ENCODE results near the gene SPINT2.

SPINT2 gene

DNA sequence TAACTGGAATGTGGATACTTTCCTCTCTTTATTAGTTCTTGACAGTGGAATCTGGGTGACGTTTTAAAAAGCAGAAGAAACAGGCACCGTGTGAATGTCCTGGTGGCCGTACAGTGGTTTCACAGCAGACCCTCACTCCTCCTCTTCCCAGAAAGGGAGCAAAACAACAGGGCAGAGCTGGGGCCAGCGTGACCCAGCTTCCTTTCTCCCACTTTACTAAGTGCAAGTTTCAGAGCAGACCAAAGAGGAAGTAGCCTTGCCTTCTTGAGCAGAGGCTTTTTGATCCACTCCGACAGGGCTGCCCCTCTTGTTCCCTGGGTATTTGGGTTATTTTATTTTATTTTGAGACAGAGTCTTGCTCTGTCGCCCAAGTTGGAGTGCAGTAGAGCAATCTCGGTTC is 20.0 kb downstream of the SPINT2 start:
- WGBS (ENCODE audit: insufficient coverage): 0% methylated on average over 4 of the region's 7 CpGs
- Histone ChIP-seq H3K4me1 (ENCODE audit: control extremely low read depth in 1 of 4, control insufficient read depth in 4 of 4, insufficient read depth in 4 of 4, low read length in 3 of 4) (peaks cover 0 to 40% (median 33%) of the 10 kb centered on the region in 4 experiments), H3K4me3 (ENCODE audit: control insufficient read depth in 1 of 7, extremely low read depth in 1 of 7, insufficient read depth in 4 of 7, low read depth in 2 of 7, low read length in 6 of 7) (peak overlapping the region in 3 of 7 experiments; percentile 7 to 45 (median 19)), H3K36me3 (ENCODE audit: control insufficient read depth in 4 of 4, insufficient read depth in 4 of 4, low read length in 3 of 4) (peaks cover 6 to 43% (median 26%) of the 10 kb centered on the region in 4 experiments), H3K27me3 (replicated peaks in 2 of 5; ENCODE audit: control insufficient read depth in 4 of 5, insufficient read depth in 5 of 5, low read length in 4 of 5) (no peaks in the 10 kb centered on the region), H3K9me3 (ENCODE audit: control extremely low read depth in 1 of 5, control insufficient read depth in 4 of 5, insufficient read depth in 2 of 5, low read depth in 1 of 5, low read length in 4 of 5) (no peaks in the 10 kb centered on the region), H3K27ac (ENCODE audit: insufficient read depth in 1 of 2, low read depth in 1 of 2, low read length in 2 of 2, poor library complexity in 1 of 2, severe bottlenecking in 2 of 2) (peak overlapping the region in 1 of 2 experiments; percentile 54)
- ChIA-PET POLR2A (no interaction called here), CTCF (interaction anchor here (1.2 to 2.4 kb wide), 6 partner anchors 12 to 40 kb away, joined by 3 to 7 read pairs (median 5); partner anchors contain the start of gene SPINT2)
- peak in 2 of 3 donors; percentile 56 to 60 for DNase-seq

DNA sequence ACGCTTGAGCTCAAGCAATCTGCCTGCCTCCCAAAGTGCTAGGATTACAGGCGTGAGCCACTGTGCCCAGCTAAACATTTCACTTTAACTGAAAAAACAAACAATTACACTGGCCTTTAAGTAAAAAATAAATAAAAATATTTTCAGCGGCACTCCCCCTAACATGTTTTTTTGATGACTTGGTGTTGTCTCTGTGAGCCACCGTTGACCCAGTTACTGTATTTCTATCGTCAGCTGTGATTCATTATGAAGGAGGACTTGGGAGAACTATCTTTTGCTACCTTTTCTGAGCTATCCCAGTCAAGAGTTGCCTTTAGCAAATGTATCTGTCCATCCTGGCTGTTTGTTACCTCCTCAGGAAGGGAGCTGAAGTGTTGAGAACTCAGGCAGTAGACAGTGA is 21.2 kb downstream of the SPINT2 start:
- ChIA-PET POLR2A (no interaction called here), CTCF (interaction anchor here (0.9 to 2.2 kb wide), 11 partner anchors 8 to 46 kb away, joined by 3 to 6 read pairs (median 3); partner anchors contain the start of genes KCNK6 and SPINT2)
- WGBS (ENCODE audit: insufficient coverage): 100% methylated on average over 2 of the region's 5 CpGs
- no peak for DNase-seq
- H3K4me3 ChIP-seq (ENCODE audit: control insufficient read depth in 1 of 7, extremely low read depth in 1 of 7, insufficient read depth in 4 of 7, low read depth in 2 of 7, low read length in 6 of 7): no peak overlapping the region
- no peak overlapping the region for H3K27ac ChIP-seq (ENCODE audit: insufficient read depth in 1 of 2, low read depth in 1 of 2, low read length in 2 of 2, poor library complexity in 1 of 2, severe bottlenecking in 2 of 2)
- H3K9me3 ChIP-seq (ENCODE audit: control extremely low read depth in 1 of 5, control insufficient read depth in 4 of 5, insufficient read depth in 2 of 5, low read depth in 1 of 5, low read length in 4 of 5): no peaks in the 10 kb centered on the region
- H3K4me1 ChIP-seq (ENCODE audit: control extremely low read depth in 1 of 4, control insufficient read depth in 4 of 4, insufficient read depth in 4 of 4, low read length in 3 of 4): peaks cover 0 to 40% (median 32%) of the 10 kb centered on the region in 4 experiments
- no peaks in the 10 kb centered on the region for H3K27me3 ChIP-seq (replicated peaks in 2 of 5; ENCODE audit: control insufficient read depth in 4 of 5, insufficient read depth in 5 of 5, low read length in 4 of 5)
- H3K36me3 ChIP-seq (ENCODE audit: control insufficient read depth in 4 of 4, insufficient read depth in 4 of 4, low read length in 3 of 4): peaks cover 11 to 47% (median 32%) of the 10 kb centered on the region in 4 experiments

DNA sequence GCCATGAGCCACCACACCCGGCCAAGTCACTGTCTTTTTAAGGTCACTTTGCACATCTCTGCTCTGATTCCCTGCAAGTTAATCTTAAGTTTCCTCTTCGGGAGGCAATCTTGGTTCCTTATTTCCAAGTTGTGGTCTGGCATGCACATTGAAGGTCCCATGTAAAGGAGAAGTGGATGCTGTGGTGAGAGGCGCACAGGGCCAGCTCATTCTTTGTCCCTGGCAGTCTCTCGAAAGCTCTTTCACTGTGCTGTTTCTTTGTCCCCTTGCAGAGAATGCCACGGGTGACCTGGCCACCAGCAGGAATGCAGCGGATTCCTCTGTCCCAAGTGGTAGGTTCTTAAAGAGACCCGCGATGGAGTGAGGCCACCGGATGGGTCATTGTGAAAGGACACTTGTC is 23.2 kb downstream of the SPINT2 start:
- DNase-seq: peak; percentile 43 to 86 (median 85)
- no peaks in the 10 kb centered on the region for H3K9me3 ChIP-seq (ENCODE audit: control extremely low read depth in 1 of 5, control insufficient read depth in 4 of 5, insufficient read depth in 2 of 5, low read depth in 1 of 5, low read length in 4 of 5)
- no peaks in the 10 kb centered on the region for H3K27me3 ChIP-seq (replicated peaks in 2 of 5; ENCODE audit: control insufficient read depth in 4 of 5, insufficient read depth in 5 of 5, low read length in 4 of 5)
- 57% methylated on average over 9 of the region's 9 CpGs for WGBS (ENCODE audit: insufficient coverage)
- CTCF ChIA-PET: interaction anchor here (1.6 kb wide), 1 partner anchor 22 kb away, joined by 6 read pairs; no protein-coding TSS in a partner anchor
- H3K36me3 ChIP-seq (ENCODE audit: control insufficient read depth in 4 of 4, insufficient read depth in 4 of 4, low read length in 3 of 4): peaks cover 13 to 61% (median 50%) of the 10 kb centered on the region in 4 experiments
- peaks cover 0 to 33% (median 28%) of the 10 kb centered on the region in 4 experiments for H3K4me1 ChIP-seq (ENCODE audit: control extremely low read depth in 1 of 4, control insufficient read depth in 4 of 4, insufficient read depth in 4 of 4, low read length in 3 of 4)
- H3K4me3 ChIP-seq (ENCODE audit: control insufficient read depth in 1 of 7, extremely low read depth in 1 of 7, insufficient read depth in 4 of 7, low read depth in 2 of 7, low read length in 6 of 7): no peak overlapping the region
- POLR2A ChIA-PET: no interaction called here
- no peak overlapping the region for H3K27ac ChIP-seq (ENCODE audit: insufficient read depth in 1 of 2, low read depth in 1 of 2, low read length in 2 of 2, poor library complexity in 1 of 2, severe bottlenecking in 2 of 2)

DNA sequence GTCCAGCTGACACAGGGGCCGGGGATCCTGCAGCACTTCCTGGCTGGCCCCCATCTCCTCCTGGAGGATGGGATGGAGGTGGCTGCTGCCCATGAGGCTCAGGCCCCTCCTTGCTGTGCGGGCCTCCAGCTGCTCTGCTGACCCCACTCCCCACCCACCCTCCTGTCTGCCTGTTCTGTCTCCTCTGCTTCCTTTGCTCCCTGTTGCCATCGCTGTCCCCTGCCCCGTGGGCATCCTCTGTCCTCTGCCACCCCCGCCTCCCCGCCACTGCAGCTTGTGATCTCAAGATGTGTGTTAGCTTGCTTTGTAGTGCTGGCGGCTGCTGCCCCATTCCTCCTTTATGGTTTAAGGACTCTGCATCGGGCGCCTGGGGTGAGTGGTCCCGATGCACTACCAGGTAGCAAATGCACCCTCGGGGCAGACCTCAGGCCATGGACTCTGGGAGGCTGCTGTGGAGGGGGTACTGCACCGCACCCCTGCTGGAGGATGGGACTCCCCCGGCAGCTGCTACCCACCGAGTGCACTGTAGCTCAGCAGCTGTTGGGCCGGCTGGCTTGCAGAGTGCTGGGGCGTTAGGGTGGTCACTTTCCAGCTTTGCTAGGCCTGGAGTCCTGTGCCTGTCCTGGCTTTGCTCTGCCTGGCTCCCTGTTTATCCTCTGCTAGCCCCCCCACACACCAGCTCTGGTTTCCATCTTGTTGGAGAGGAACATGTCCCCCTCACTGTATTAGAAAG is 23.9 kb downstream of the SPINT2 start:
- 97% methylated on average over 9 of the region's 16 CpGs for WGBS (ENCODE audit: insufficient coverage)
- Histone ChIP-seq H3K4me1 (ENCODE audit: control extremely low read depth in 1 of 4, control insufficient read depth in 4 of 4, insufficient read depth in 4 of 4, low read length in 3 of 4) (peaks cover 0 to 30% (median 24%) of the 10 kb centered on the region in 4 experiments), H3K4me3 (ENCODE audit: control insufficient read depth in 1 of 7, extremely low read depth in 1 of 7, insufficient read depth in 4 of 7, low read depth in 2 of 7, low read length in 6 of 7) (no peak overlapping the region), H3K27me3 (replicated peaks in 2 of 5; ENCODE audit: control insufficient read depth in 4 of 5, insufficient read depth in 5 of 5, low read length in 4 of 5) (no peaks in the 10 kb centered on the region), H3K9me3 (ENCODE audit: control extremely low read depth in 1 of 5, control insufficient read depth in 4 of 5, insufficient read depth in 2 of 5, low read depth in 1 of 5, low read length in 4 of 5) (no peaks in the 10 kb centered on the region), H3K36me3 (ENCODE audit: control insufficient read depth in 4 of 4, insufficient read depth in 4 of 4, low read length in 3 of 4) (peaks cover 13 to 67% (median 52%) of the 10 kb centered on the region in 4 experiments), H3K27ac (ENCODE audit: insufficient read depth in 1 of 2, low read depth in 1 of 2, low read length in 2 of 2, poor library complexity in 1 of 2, severe bottlenecking in 2 of 2) (no peak overlapping the region)
- CTCF ChIA-PET: interaction anchor here (0.5 to 1.6 kb wide), 4 partner anchors 23 to 223 kb away, joined by 3 to 6 read pairs (median 4); no protein-coding TSS in a partner anchor
- POLR2A ChIA-PET: interaction anchor here (0.9 kb wide), 1 partner anchor 23 kb away, joined by 3 read pairs; the partner anchor contains the start of gene SPINT2
- DNase-seq: no peak

DNA sequence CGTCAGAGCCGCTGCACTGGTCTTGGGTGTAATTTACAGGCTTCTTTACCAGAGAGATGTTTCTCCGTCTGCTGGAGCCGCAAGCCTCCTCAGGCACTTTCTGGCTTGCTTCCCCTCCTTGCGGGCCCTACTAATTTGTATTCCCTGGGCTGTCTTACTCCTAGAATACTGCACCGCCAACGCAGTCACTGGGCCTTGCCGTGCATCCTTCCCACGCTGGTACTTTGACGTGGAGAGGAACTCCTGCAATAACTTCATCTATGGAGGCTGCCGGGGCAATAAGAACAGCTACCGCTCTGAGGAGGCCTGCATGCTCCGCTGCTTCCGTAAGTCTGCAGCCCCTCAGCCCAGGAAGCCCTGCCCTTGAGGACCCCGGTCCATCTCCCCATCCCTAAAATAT is 25.6 kb downstream of the SPINT2 start:
- H3K4me1 ChIP-seq (ENCODE audit: control extremely low read depth in 1 of 4, control insufficient read depth in 4 of 4, insufficient read depth in 4 of 4, low read length in 3 of 4): peaks cover 0 to 14% (median 9%) of the 10 kb centered on the region in 4 experiments
- ChIA-PET CTCF (interaction anchor here (0.8 kb wide), 1 partner anchor 13 kb away, joined by 4 read pairs; no protein-coding TSS in a partner anchor), POLR2A (no interaction called here)
- no peaks in the 10 kb centered on the region for H3K9me3 ChIP-seq (ENCODE audit: control extremely low read depth in 1 of 5, control insufficient read depth in 4 of 5, insufficient read depth in 2 of 5, low read depth in 1 of 5, low read length in 4 of 5)
- DNase-seq: no peak
- H3K36me3 ChIP-seq (ENCODE audit: control insufficient read depth in 4 of 4, insufficient read depth in 4 of 4, low read length in 3 of 4): peaks cover 13 to 75% (median 54%) of the 10 kb centered on the region in 4 experiments
- no peaks in the 10 kb centered on the region for H3K27me3 ChIP-seq (replicated peaks in 2 of 5; ENCODE audit: control insufficient read depth in 4 of 5, insufficient read depth in 5 of 5, low read length in 4 of 5)
- no peak overlapping the region for H3K4me3 ChIP-seq (ENCODE audit: control insufficient read depth in 1 of 7, extremely low read depth in 1 of 7, insufficient read depth in 4 of 7, low read depth in 2 of 7, low read length in 6 of 7)
- H3K27ac ChIP-seq (ENCODE audit: insufficient read depth in 1 of 2, low read depth in 1 of 2, low read length in 2 of 2, poor library complexity in 1 of 2, severe bottlenecking in 2 of 2): no peak overlapping the region
- WGBS (ENCODE audit: insufficient coverage): over 99% methylated on average over 14 of the region's 15 CpGs

DNA sequence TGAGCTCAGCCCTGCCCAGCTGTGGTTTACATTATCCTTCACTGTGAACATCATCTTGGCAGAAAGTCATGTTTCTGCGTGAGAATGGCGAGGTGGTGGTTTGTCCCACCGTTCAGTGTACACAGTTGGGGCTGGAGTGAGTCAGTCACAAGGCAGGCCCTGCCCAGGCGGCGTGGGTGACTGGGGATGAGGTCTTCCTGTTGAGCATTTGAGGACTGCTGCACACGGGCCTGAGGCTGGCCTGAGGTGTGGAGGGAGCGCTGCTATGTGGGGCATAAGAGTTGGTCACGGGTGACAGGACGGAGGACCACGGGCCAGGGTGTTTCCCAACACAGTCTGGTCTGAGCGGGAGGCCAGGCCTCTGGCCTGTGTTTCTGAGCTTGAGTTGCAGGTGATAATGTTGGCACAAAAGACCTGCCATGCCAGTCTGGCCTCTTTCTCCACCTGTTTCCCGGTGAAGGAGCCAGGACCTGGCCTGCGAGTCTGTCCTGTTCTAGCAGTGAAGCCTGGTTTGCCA is 26.3 kb downstream of the SPINT2 start:
- Histone ChIP-seq H3K9me3 (ENCODE audit: control extremely low read depth in 1 of 5, control insufficient read depth in 4 of 5, insufficient read depth in 2 of 5, low read depth in 1 of 5, low read length in 4 of 5) (no peaks in the 10 kb centered on the region), H3K27me3 (replicated peaks in 2 of 5; ENCODE audit: control insufficient read depth in 4 of 5, insufficient read depth in 5 of 5, low read length in 4 of 5) (no peaks in the 10 kb centered on the region), H3K4me1 (ENCODE audit: control extremely low read depth in 1 of 4, control insufficient read depth in 4 of 4, insufficient read depth in 4 of 4, low read length in 3 of 4) (peaks cover 0 to 10% (median 6%) of the 10 kb centered on the region in 4 experiments), H3K36me3 (ENCODE audit: control insufficient read depth in 4 of 4, insufficient read depth in 4 of 4, low read length in 3 of 4) (peaks cover 13 to 71% (median 50%) of the 10 kb centered on the region in 4 experiments), H3K27ac (ENCODE audit: insufficient read depth in 1 of 2, low read depth in 1 of 2, low read length in 2 of 2, poor library complexity in 1 of 2, severe bottlenecking in 2 of 2) (no peak overlapping the region), H3K4me3 (ENCODE audit: control insufficient read depth in 1 of 7, extremely low read depth in 1 of 7, insufficient read depth in 4 of 7, low read depth in 2 of 7, low read length in 6 of 7) (no peak overlapping the region)
- ChIA-PET POLR2A (no interaction called here), CTCF (interaction anchor here (0.8 to 1.5 kb wide), 2 partner anchors 12 to 45 kb away, joined by 3 to 4 read pairs; no protein-coding TSS in a partner anchor)
- 95% methylated on average over 12 of the region's 13 CpGs for WGBS (ENCODE audit: insufficient coverage)
- DNase-seq: no peak

All from common myeloid progenitor, CD34-positive (primary cell).